ENCODE measurements around the gene KDM4C.

The KDM4C gene

DNA sequence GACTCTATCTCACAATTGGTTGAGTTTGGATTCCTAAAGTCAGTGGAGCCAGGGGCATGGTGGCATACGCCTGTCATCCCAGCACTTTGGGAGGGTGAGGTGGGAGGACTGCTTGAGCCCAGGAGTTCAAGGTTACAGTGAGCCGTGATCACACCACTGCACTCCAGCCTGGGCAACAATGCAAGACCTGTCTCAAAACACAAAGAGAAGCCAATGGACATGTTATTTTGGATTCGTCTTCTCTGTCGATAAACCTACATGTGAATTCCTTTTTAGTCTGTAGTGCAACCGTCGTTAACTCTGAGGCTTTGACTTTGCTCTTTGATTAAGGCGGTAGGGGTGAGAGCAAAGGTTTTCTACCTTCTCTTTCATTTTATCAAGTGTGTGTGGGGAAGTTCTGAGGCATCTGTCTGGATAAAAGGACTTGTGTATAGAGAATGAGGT is 142.7 kb downstream of the KDM4C start:
- no peak for DNase-seq (ENCODE audit: low read depth in 1 of 2, low spot score in 1 of 2)

GRCh38 chr9:6901180-6901579 is 143.4 kb downstream of the KDM4C start:
- no peak for DNase-seq (ENCODE audit: low read depth in 1 of 2, low spot score in 1 of 2)

DNA sequence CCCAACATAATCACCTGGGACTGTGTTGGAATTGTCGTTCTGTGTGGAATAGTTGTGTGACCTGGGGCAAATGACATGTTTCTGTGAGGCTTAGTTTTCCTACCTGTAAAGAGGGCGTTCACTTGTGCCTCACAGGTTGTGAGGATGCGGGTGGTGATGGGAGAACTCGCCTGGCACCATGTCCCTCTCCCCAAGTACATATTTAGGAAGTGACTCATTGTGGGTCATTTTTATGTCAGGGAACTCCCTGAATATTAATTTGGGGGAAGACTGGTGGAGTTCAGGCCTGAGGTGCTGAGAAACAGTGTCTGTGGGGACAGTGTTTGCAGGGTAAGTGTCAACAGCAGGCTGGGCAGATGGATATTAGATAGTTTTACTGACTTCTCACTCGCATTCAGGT is 144.7 kb downstream of the KDM4C start:
- no peak for DNase-seq (ENCODE audit: low read depth in 1 of 2, low spot score in 1 of 2)

GRCh38 chr9:6904371-6904770 is 146.6 kb downstream of the KDM4C start:
- DNase-seq (ENCODE audit: low read depth in 1 of 2, low spot score in 1 of 2), result no peak

DNA sequence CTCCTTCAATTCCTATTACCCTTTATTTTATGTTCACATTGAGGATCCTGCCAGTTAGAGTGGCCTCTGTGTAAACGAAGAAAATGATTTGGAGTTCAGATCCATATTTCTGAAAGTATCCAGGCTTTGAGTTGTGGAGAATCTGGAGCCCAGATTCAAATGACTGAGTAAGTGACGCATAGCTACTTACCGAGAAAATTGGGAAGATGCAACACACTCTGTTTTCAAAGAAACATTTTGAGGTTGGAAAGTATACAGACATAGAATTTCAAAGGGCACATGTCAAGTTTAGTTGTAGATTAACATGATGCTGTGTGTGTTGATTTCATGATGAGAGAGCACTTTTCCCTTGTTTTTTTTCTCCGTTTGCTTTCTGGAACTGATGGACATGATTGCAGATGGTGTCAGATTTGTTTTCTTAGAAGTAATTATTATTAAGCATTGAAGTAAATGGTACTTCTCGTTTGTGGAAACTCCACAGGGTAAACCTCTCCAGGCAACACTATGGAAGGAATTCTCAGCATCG is 148.1 kb downstream of the KDM4C start:
- DNase-seq (ENCODE audit: low read depth in 1 of 2, low spot score in 1 of 2), result no peak

DNA sequence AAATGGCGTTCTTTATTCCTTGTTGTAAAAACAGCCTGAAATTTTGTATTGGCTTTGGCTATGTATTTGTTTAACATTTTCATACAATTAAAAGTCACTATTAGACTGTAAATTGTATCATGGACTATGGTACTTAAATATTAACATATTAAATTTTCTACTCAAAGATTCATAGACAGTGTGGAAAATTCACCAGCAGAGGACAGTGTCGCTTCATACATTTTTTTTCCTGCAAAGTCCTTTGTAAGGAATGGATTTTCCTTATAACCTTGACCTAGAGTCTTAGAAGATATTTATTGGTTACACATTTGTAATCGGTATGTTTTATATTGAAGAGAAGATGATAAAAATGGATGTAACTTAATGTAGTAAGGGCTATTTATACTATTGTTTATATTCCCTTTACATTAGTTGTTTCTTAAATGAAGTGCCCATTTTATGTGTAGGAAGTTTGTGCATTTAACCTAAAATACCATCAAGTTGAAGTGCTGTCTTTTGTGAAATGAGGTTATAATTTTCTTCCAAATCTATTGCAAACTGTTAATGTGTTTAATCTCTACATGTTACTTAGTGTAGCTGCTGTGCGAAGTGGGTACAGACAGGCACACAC is 150.1 kb downstream of the KDM4C start:
- DNase-seq (ENCODE audit: low read depth in 1 of 2, low spot score in 1 of 2), result no peak

- DNase-seq (ENCODE audit: low read depth in 1 of 2, low spot score in 1 of 2), result no peak
These were observed 151.4 kb downstream of the KDM4C start for GRCh38 chr9:6909181-6909580.

DNA sequence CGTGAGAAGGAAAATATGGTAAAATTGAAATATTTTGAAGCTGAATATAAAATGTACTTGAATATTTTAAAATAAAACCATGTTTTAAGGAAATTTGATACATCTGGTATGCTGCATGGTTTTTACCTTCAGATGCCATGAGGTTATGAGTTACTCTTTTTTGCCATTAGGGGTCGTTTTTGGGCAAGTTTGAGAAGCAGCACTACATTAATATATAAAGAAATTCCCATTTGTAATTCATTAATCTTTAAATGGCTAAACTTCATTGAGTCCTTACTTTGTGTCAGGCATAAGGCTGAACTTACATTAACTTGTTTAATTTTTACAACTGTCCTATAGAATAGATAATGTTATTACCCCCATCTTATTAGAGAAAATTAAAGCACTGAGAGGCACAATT is 152.3 kb downstream of the KDM4C start:
- no peak for DNase-seq (ENCODE audit: low read depth in 1 of 2, low spot score in 1 of 2)

DNA sequence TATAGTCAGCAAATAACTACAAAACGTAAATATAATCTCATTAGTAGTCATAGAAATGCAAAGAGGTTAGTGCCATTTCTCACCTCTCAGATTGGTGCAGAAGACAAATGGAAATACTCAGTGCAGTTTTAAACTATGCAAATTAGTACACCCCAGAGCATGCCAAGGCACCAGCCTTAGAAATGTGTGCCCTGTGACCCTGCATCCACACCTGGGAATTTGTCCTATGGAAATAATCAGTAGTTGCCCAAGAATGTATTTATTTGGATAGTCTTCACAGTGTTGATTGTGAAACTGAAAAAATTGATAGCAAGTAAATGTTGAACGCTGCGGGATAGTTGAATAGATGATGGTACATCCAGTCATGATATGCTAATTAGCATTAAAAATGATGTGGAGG is 152.7 kb downstream of the KDM4C start:
- DNase-seq (ENCODE audit: low read depth in 1 of 2, low spot score in 1 of 2), result no peak

GRCh38 chr9:6911901-6912638 is 154.3 kb downstream of the KDM4C start:
- no peak for DNase-seq (ENCODE audit: low read depth in 1 of 2, low spot score in 1 of 2)

- no peak for DNase-seq (ENCODE audit: low read depth in 1 of 2, low spot score in 1 of 2)
These were observed 157.9 kb downstream of the KDM4C start for GRCh38 chr9:6915635-6916034.

- DNase-seq (ENCODE audit: low read depth in 1 of 2, low spot score in 1 of 2), result no peak
These were observed 159.4 kb downstream of the KDM4C start for GRCh38 chr9:6917162-6917561.

GRCh38 chr9:6920041-6920440 is 162.3 kb downstream of the KDM4C start:
- DNase-seq (ENCODE audit: low read depth in 1 of 2, low spot score in 1 of 2), result no peak

DNA sequence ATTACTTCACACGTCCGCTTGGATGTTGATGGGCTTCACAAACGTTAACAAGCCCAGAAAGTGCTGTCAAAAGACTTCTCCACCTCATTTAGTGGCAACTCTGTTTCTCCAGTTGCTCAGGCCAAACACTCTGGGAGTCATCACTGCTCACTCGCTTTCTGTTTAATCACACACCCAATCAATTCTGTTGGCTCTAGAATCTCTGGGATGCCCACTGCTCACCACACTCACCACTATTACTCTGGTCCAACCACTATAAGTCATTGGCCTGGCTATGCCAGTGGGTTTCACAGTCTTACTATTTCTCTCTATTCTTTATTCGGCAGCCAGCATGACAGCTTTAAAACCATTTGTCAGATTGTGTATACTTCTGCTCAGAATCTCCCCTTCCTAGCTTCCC is 163.5 kb downstream of the KDM4C start:
- no peak for DNase-seq (ENCODE audit: low read depth in 1 of 2, low spot score in 1 of 2)

DNA sequence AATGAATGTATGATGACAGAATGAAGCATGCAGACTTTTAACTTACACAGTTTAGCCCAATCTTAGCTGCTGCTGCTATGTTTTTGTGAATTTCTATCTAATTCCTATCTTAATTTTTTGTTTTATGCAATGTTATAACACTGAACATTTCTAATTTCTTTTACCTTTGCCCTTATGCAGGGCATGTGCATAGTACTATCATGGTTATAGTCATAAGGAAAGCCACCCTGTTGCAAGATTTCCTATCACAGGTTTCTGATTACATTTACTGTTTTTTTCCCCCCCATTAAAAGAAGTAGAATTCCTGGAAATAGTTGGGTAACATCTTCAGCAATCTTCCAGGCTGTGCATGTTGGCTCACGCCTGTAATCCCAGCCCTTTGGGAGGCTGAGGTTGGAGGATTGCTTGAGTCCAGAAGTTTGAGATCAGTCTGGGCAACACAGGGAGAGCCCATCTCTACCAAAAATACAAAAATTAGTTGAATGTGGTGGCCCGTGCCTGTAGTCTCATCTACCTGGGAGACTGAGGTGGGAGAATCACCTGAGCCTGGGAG is 164.4 kb downstream of the KDM4C start:
- DNase-seq (ENCODE audit: low read depth in 1 of 2, low spot score in 1 of 2), result no peak

- no peak for DNase-seq (ENCODE audit: low read depth in 1 of 2, low spot score in 1 of 2)
These were observed 164.9 kb downstream of the KDM4C start for GRCh38 chr9:6922680-6923079.

GRCh38 chr9:6923086-6923485 is 165.3 kb downstream of the KDM4C start:
- DNase-seq (ENCODE audit: low read depth in 1 of 2, low spot score in 1 of 2), result no peak

DNA sequence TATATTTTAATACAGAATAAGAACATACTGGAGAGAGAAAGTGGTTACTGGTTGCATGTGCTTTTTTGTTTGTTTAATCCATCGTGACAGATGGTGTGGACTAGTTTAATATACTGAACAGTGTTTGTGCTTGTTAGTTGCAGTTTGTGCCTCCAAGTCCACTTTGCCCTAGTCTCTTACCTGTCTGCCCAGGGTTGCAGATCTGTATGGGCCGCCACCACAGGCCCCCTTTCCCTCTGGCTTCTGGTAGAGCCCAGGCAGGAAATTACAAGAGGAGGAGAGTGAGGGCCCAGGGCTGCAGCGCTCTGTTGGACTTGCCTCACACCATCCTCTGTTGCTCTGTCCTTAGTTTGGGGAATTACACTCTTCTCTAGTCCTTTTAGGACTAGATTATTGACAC is 166.4 kb downstream of the KDM4C start:
- no peak for DNase-seq (ENCODE audit: low read depth in 1 of 2, low spot score in 1 of 2)

DNA sequence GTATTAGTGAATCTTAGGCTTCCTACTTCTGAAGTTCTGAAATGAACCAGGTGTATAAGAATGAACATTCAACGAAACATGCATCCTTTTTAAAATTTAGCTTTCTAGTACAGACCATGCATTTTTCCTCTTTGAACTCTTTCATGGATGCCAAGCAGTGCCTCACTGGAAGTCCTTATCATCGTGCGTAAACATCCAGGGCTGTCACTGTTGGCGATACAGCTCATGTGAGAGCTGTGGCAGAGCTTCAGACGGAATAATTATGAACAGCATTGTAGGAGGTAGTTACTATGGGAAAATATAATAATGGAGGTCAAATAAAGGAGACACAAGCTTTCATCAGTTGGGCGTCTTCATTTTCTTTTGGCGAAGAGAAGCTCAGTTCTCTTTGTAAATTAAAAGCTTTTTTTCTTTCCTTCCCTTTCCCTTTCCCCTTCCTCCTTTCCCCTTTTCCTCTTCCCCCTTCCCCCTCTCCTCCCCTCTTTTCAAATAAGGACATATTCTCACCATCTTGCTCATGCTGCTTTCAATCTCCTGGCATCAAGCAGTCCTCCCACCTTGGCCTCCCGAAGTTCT is 167.3 kb downstream of the KDM4C start:
- DNase-seq (ENCODE audit: low read depth in 1 of 2, low spot score in 1 of 2), result no peak

- DNase-seq (ENCODE audit: low read depth in 1 of 2, low spot score in 1 of 2), result no peak
These were observed 168.1 kb downstream of the KDM4C start for GRCh38 chr9:6925836-6926235.

DNA sequence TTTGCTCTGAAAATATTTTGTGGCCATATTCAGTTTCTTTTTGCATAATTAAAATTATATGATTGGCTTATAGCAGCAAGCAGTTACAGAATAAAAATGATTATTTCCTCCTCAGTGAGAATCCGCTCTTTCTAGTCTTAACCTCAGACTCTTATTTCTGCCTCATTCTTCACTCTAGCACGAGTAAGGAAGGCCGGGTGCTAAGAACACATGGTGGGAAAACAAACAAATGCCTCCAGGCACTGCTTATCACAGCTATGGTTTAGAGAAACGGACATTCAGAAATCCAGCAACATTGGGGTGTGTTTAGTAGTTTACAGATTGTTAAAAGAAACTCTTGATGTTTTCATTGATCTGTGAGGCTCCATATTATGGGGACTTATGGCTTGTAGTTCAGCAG is 168.7 kb downstream of the KDM4C start:
- no peak for DNase-seq (ENCODE audit: low read depth in 1 of 2, low spot score in 1 of 2)

GRCh38 chr9:6927838-6928237 is 170.1 kb downstream of the KDM4C start:
- DNase-seq (ENCODE audit: low read depth in 1 of 2, low spot score in 1 of 2), result no peak
